Measurements from ENCODE around the gene POGLUT2.

The POGLUT2 gene

GRCh38 chr13:102798581-102799425, at the start of gene POGLUT2, which contains the start of gene BIVM:
Gene POGLUT2 (minus strand): TSS chr13:102798976. CDS start chr13:102798670, 306 bp downstream.
Gene BIVM (plus strand): TSS chr13:102799119. CDS start chr13:102807268, 8,149 bp downstream.
- TF ChIP-seq POU6F1 (CRISPR knock-in tag; IDR thresholded peaks at IDR 0.05; ENCODE audit: borderline replicate concordance, low read depth) (no peak), CSRNP3 (CRISPR knock-in tag; IDR thresholded peaks at IDR 0.05) (no peak), ZNF8 (CRISPR knock-in tag; IDR thresholded peaks at IDR 0.05) (no peak), CREB5 (CRISPR knock-in tag; IDR thresholded peaks at IDR 0.05; ENCODE audit: low read depth) (no peak), ZC3H10 (CRISPR knock-in tag; IDR thresholded peaks at IDR 0.05) (no peak), TCF4 (CRISPR knock-in tag; IDR thresholded peaks at IDR 0.05; ENCODE audit: borderline replicate concordance) (no peak)
- peak; percentile 95 for ATAC-seq

- TF ChIP-seq ESRRG (CRISPR knock-in tag; IDR thresholded peaks at IDR 0.05) (no peak), RARB (CRISPR knock-in tag; IDR thresholded peaks at IDR 0.05) (no peak), ZC3H10 (CRISPR knock-in tag; IDR thresholded peaks at IDR 0.05) (no peak), SNAI2 (CRISPR knock-in tag; IDR thresholded peaks at IDR 0.05) (no peak), OSR1 (CRISPR knock-in tag; IDR thresholded peaks at IDR 0.05) (no peak), TCF4 (CRISPR knock-in tag; IDR thresholded peaks at IDR 0.05; ENCODE audit: borderline replicate concordance) (no peak), CSDC2 (CRISPR knock-in tag; IDR thresholded peaks at IDR 0.05) (no peak), ZFP3 (CRISPR knock-in tag; IDR thresholded peaks at IDR 0.05) (no peak), ZFP30 (CRISPR knock-in tag; IDR thresholded peaks at IDR 0.05) (no peak), BACH2 (CRISPR knock-in tag; IDR thresholded peaks at IDR 0.05; ENCODE audit: borderline replicate concordance) (no peak), ZNF8 (CRISPR knock-in tag; IDR thresholded peaks at IDR 0.05) (no peak), ARNTL (CRISPR knock-in tag; IDR thresholded peaks at IDR 0.05; ENCODE audit: borderline replicate concordance, low read depth) (no peak), ZNF565 (CRISPR knock-in tag; conservative IDR thresholded peaks at IDR 0.05; ENCODE audit: low read depth) (no peak), POU6F1 (CRISPR knock-in tag; IDR thresholded peaks at IDR 0.05; ENCODE audit: borderline replicate concordance, low read depth) (no peak), PPARA (CRISPR knock-in tag; IDR thresholded peaks at IDR 0.05; ENCODE audit: borderline replicate concordance) (no peak), TSHZ2 (CRISPR knock-in tag; IDR thresholded peaks at IDR 0.05) (no peak), ISL1 (CRISPR knock-in tag; IDR thresholded peaks at IDR 0.05) (no peak), CSRNP3 (CRISPR knock-in tag; IDR thresholded peaks at IDR 0.05) (no peak), TOX (CRISPR knock-in tag; IDR thresholded peaks at IDR 0.05; ENCODE audit: borderline replicate concordance) (no peak), ZNF70 (CRISPR knock-in tag; IDR thresholded peaks at IDR 0.05) (no peak)
- no peak for ATAC-seq
Observed at GRCh38 chr13:102847272-102848234, 48.8 kb upstream of the POGLUT2 start.
